Superior temporal gyrus (tissue), 1 donor: Measurements from ENCODE around the gene DDX17.
A peak's percentile ranks its signal among the peaks of the same experiment; 100 is the strongest.

Experiments used
- DNase-seq: peaks from one replicate; pipeline ENCODE4 v3.0.0-alpha.2; 2016; ENCODE audit errors: extremely low spot score

Gene DDX17

GRCh38 chr22:38506118-38506962 is at the start of gene DDX17:
Gene DDX17 (minus strand): TSS chr22:38506311.
- DNase-seq = peak; percentile 100

DNA sequence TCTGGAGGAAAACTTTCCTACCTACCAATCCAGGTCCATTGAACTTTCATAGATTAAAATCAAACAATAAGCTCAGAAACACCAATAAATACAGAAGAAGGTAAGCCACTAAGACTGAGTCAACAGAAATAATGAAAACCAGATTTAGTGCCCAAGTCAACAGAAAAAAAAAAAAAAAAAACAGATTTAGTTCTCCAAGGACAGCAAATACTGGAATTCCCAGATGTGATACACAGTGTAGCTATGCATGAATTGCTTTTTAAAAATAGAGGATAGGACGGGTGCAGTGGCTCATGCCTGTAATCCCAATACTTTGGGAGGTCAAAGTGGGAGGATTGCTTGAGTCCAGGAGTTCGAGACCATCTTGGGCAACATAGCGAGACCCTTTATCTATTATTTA is 48.2 kb upstream of the DDX17 start:
- no peak for DNase-seq

- no peak for DNase-seq
Observed at GRCh38 chr22:38549101-38549894, 43.2 kb upstream of the DDX17 start.

GRCh38 chr22:38540701-38541100 is 34.6 kb upstream of the DDX17 start:
- no peak for DNase-seq

GRCh38 chr22:38531251-38531938 is 25.3 kb upstream of the DDX17 start:
- DNase-seq = no peak

DNA sequence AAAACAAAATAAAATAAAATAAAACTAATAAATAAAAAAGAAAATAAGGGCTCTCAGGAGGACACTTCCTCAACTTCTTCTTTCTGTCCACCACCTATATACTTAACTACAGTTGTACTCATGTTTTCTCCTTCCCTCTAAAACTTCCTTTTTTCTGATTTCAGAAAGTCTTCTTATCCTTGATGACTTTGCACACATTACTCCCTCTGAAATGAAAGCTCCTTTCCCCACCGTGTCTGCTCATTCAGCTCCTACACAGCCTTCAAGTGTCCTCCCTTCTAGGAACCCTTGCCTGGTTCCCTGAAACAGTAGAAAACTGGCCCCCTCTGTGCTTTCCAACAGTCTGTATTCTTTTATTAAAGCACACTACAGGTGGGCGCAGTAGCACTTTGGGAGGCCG is 18.3 kb upstream of the DDX17 start:
- no peak for DNase-seq

DNA sequence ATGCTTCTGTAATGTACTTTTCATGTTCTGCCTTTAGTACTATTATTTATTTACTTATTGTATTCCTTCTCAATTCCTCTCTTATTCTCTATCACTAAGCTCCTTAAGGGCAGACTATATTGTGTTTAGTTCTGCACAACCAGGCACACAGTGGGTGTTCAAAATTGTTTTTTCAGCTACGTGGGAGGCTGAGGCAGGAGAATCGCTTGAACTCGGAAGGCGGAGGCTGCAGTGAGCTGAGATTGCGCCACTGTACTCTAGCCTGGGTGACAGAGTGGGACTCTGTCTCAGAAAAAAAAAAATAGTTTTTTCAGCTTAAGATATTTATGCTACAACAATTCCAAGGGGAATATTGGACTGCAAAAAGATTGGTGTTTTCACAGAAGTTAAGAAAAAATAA is 17.4 kb upstream of the DDX17 start:
- DNase-seq = no peak

- no peak for DNase-seq
Observed at GRCh38 chr22:38523029-38523428, 16.9 kb upstream of the DDX17 start.

GRCh38 chr22:38519453-38520250 is 13.5 kb upstream of the DDX17 start:
- no peak for DNase-seq

DNA sequence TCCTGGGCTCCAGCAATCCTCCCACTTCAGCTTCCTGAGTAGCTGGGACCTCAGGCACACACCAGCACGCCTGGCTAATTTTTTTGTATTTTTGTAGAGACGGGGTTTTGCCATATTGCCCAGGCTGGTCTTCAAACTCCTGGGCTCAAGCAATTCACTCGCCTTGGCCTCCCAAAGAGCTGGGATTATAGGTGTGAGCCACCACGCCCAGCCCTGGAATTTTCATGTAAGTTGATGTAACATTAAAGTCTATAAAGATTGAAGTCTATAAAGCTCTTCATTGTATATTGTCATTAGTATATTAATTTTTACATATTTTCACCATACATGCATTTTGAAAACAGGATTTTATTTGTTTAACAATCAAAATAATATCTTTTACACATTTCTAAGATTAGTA is 12.5 kb upstream of the DDX17 start:
- DNase-seq = no peak

DNA sequence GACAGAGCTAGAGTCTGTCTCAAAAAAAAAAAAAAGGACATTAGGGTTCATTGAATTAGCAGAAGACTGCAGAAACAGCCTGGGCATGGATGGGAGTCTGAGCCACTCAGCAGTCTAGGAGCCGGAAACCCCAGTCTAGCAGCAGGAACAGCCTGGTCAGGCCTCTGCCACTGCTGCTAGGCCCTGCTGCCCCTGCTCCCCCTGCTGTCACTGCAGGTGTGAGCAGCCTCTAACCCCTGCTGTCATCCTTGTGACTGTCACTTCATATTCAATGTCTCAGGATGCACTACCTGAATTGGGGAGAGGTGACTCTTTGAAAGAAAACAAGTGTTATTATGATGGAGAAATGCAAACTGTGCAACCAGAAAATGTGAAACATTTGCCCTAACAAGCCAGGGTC is 7.0 kb upstream of the DDX17 start:
- no peak for DNase-seq

DNA sequence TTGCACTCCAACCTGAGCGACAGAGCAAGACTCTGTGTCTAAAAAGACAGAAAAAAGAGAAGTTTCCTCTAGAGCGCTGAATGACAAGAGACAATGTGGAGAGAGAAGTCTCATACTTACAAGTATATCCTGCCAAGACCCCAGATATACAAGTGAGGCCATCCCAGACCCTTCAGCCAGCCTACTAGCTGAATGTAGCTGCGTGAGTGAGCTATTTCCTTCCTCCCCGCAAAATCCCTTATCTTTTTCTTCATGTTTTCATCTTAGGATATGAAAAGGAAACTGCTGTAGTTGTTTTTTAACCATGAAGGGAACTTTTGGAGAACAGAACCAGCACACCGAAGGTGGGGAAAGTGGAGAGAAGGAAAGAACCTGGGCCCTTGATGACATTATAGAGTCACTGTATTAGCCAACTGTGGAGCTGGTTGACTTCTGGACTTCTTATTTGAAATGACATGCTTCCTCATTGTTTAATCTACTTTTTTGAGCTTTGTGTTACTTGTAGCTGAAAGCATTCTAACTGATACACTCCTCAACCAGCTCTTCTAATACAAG is 4.4 kb upstream of the DDX17 start:
- DNase-seq = no peak

- peak; percentile 85 for DNase-seq
Observed at GRCh38 chr22:38505541-38506117, 482 bp downstream of the DDX17 start.

DNA sequence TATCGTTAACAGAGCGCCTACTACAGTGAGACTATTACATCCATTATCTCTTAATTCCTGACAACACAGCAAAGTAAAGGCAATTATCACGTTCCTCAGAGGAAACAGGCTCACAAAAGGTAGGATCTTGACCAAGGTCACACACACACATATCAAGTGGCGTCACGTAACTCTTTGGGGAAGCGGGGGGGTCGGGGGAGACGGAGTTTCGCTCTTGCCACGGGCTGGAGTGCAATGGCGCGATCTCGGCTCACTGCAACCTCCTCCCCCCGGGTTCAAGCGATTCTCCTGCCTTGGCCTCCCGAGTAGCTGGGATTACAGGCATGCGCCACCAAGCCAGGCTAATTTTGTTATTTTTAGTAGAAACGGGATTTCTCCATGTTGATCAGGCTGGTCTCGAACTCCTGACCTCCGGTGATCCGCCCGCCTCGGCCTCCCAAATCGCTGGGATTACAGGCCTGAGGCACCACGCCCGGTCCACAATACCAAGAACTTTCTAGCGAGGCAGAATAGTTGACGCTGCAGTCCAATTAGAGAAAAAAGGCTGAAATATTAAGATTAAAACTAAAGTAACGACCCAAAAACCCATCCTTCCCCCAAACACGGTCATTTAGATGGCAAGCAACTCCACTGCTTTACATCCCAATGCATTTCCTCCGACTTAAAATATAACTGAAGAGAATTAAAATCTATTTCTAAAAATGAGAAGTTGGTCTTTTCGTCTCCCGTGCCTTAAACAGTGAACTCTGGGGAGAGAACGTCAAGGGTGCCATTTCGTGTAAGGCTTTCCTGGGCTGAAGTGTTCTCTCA is 1.2 kb downstream of the DDX17 start:
- no peak for DNase-seq

DNA sequence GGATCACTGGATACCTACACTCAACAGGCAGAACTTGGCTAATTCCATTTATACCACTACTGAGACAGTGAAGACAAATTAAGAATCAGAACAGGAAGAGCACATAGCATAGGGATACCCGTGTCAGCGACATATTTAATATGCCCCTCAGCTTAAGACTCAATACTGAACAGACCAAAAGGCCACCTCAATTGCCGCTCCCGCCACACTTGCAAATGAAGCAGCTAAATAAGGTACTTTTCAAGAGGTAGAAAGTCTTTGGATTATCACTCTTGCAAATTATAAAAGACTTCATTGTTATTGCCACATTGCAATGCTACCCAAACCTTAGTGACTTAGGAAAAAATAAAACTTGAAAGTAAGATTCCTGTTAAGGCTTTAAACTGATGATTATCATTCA is 3.1 kb downstream of the DDX17 start:
- DNase-seq = no peak

GRCh38 chr22:38501797-38502672 is 4.1 kb downstream of the DDX17 start:
- no peak for DNase-seq

- no peak for DNase-seq
Observed at GRCh38 chr22:38497869-38498268, 8.2 kb downstream of the DDX17 start.

- DNase-seq = no peak
Observed at GRCh38 chr22:38494939-38495338, 11.2 kb downstream of the DDX17 start.

- DNase-seq = no peak
Observed at GRCh38 chr22:38494498-38494897, 11.6 kb downstream of the DDX17 start.
